HEK293T (cell line): ENCODE data around the gene RPL27.

Experiments
- BHLHE40 ChIP-seq: fragments of 450-650 bp; IDR thresholded peaks from 2 replicates; pipeline ENCODE4 v1.6.1; 2016; ENCODE audit warnings: mild to moderate bottlenecking, moderate library complexity, borderline replicate concordance
- PKNOX1 ChIP-seq: fragments of 450-650 bp; IDR thresholded peaks from 2 replicates; pipeline ENCODE4 v1.6.1; 2016

- TF ChIP-seq BHLHE40 (no peak), PKNOX1 (no peak)
Measured at GRCh38 chr17:43010667-43011308, 12.6 kb downstream of the RPL27 start.
